CD14-positive monocyte (primary cell): ENCODE results near the gene DNMBP. TPM values are rescaled to one million over a fixed set of nuclear protein-coding genes. Genes with fewer than 3 reads are reported as not detected.

Source experiments
- DNase-seq, 3 donors: peaks; one replicate each; pipeline ENCODE4 v3.0.0-alpha.2; 2011 to 2022
- H2AFZ ChIP-seq: 2 replicates; pipeline ENCODE4 v1.6.0; 2012; ENCODE audit warnings: mild to moderate bottlenecking, low read depth, low read length, inconsistent platforms; ENCODE audit not compliant: insufficient read depth, poor library complexity, severe bottlenecking
- H3K27ac ChIP-seq, 2 donors: 1 replicate in 1 of 2; 2 replicates in 1 of 2; pipeline ENCODE4 v1.5.1; 2012 to 2013; ENCODE audit warnings: low read length in 2 of 2, control low read depth in 1 of 2, inconsistent platforms in 1 of 2, low read depth in 1 of 2, mild to moderate bottlenecking in 1 of 2
- H3K27me3 ChIP-seq, 2 donors: one replicate each; pipeline versions ENCODE4 v1.6.0 to v1.6.1; 2011 to 2013; ENCODE audit warnings: low read length in 2 of 2; ENCODE audit not compliant: control insufficient read depth in 2 of 2, insufficient read depth in 2 of 2
- H3K36me3 ChIP-seq, 2 donors: replicated peaks in 1 of 2; 1 replicate in 1 of 2; 2 replicates in 1 of 2; pipeline versions ENCODE4 v1.5.1 to v1.6.1; 2012 to 2013; ENCODE audit warnings: low read length in 2 of 2, control low read depth in 1 of 2, inconsistent platforms in 1 of 2, mild to moderate bottlenecking in 1 of 2; ENCODE audit not compliant: insufficient read depth in 2 of 2, control insufficient read depth in 1 of 2
- H3K4me1 ChIP-seq, 2 donors: 1 replicate in 1 of 2; 2 replicates in 1 of 2; pipeline versions ENCODE4 v1.5.1 to v1.6.1; 2012 to 2013; ENCODE audit warnings: low read length in 2 of 2, control low read depth in 1 of 2, inconsistent platforms in 1 of 2, mild to moderate bottlenecking in 1 of 2, moderate library complexity in 1 of 2; ENCODE audit not compliant: insufficient read depth in 2 of 2, control insufficient read depth in 1 of 2
- H3K4me2 ChIP-seq: replicated peaks from 2 replicates; pipeline ENCODE3; 2012; ENCODE audit warnings: low read length, moderate library complexity, mild to moderate bottlenecking; ENCODE audit not compliant: poor library complexity, severe bottlenecking; ENCODE audit errors: extremely low read depth
- H3K4me3 ChIP-seq, 3 experiments: fragments of 200-600 bp in 1 of 3; sonication (generic) in 1 of 3; replicated peaks in 1 of 3; 1 replicate in 2 of 3; 2 replicates in 1 of 3; pipeline ENCODE4 v1.5.1; 2011 to 2013; ENCODE audit warnings: low read length in 3 of 3, mild to moderate bottlenecking in 3 of 3, control low read depth in 2 of 3, low read depth in 2 of 3, inconsistent platforms in 1 of 3, moderate library complexity in 1 of 3
- H3K79me2 ChIP-seq: 2 replicates; pipeline ENCODE4 v1.6.0; 2012; ENCODE audit warnings: mild to moderate bottlenecking, control low read depth, inconsistent platforms, low read length, moderate library complexity; ENCODE audit not compliant: insufficient read depth
- H3K9ac ChIP-seq: 2 replicates; pipeline ENCODE4 v1.6.0; 2017; ENCODE audit warnings: low read length, mild to moderate bottlenecking; ENCODE audit not compliant: insufficient read depth, poor library complexity, severe bottlenecking
- H3K9me3 ChIP-seq, 2 donors: replicated peaks in 1 of 2; 1 replicate in 1 of 2; 2 replicates in 1 of 2; pipeline versions ENCODE4 v1.5.1 to v1.6.1; 2012 to 2013; ENCODE audit warnings: low read length in 2 of 2, control low read depth in 1 of 2; ENCODE audit not compliant: control insufficient read depth in 1 of 2, insufficient read depth in 1 of 2
- H4K20me1 ChIP-seq: 2 replicates; pipeline ENCODE4 v1.6.0; 2012; ENCODE audit warnings: mild to moderate bottlenecking, low read length, control low read depth, moderate library complexity; ENCODE audit not compliant: insufficient read depth
- H3K27ac Mint-ChIP-seq, 7 donors: one replicate each; pipeline ENCODE4 v1.8.0; 2020; ENCODE audit warnings: mild to moderate bottlenecking in 7 of 7, mixed read lengths in 7 of 7, moderate library complexity in 6 of 7, inconsistent platforms in 2 of 7
- H3K27me3 Mint-ChIP-seq, 3 donors: one replicate each; pipeline ENCODE4 v1.8.0; 2021 to 2022; ENCODE audit warnings: low read depth in 3 of 3, mild to moderate bottlenecking in 3 of 3, mixed read lengths in 3 of 3, moderate library complexity in 3 of 3, inconsistent platforms in 1 of 3
- H3K36me3 Mint-ChIP-seq, 2 donors: one replicate each; pipeline ENCODE4 v1.8.0; 2020; ENCODE audit warnings: mixed read lengths in 2 of 2, inconsistent platforms in 1 of 2, mild to moderate bottlenecking in 1 of 2
- H3K4me1 Mint-ChIP-seq: one replicate; pipeline ENCODE4 v1.8.0; 2020; ENCODE audit warnings: mild to moderate bottlenecking, mixed read lengths
- H3K4me3 Mint-ChIP-seq, 2 donors: one replicate each; pipeline ENCODE4 v1.8.0; 2020; ENCODE audit warnings: mild to moderate bottlenecking in 2 of 2, mixed read lengths in 2 of 2, moderate library complexity in 1 of 2
- H3K9me3 Mint-ChIP-seq, 7 donors: one replicate each; pipeline ENCODE4 v1.8.0; 2020 to 2022; ENCODE audit warnings: mixed read lengths in 7 of 7, mild to moderate bottlenecking in 6 of 7, moderate library complexity in 6 of 7, inconsistent platforms in 2 of 7
- WGBS: methylation state at CpG from one replicate; pipeline ENCODE4 v1.1.5; 2013; ENCODE audit warnings: missing lambda C conversion rate; ENCODE audit not compliant: insufficient coverage; 5-methylcytosine and 5-hydroxymethylcytosine counted together
- intact Hi-C, 2 donors: fragments of 100-400 bp; cut with micrococcal nuclease; formaldehyde crosslinking; loops; one replicate each; pipeline versions ENCODE4 v1.15.0 to v1.15.1; 2023
- polyA plus RNA-seq, 3 donors: library from polyadenylated mRNA; depleted of rRNA in 1 of 3; unstranded in 2 of 3; stranded (reverse) in 1 of 3; fragments of 300-500 nt in 2 of 3; fragments of >200 nt in 1 of 3; fragmentation: Illumina TruSeq in 2 of 3; gene quantifications; 1 replicate in 2 of 3; 2 replicates in 1 of 3; pipeline ENCODE4 v1.2.3, GENCODE V29; 2012 to 2021
- TF ChIP-seq, protein P1 (sequence below): fragments of 200-600 bp; IDR thresholded peaks from one replicate; pipeline ENCODE4 v1.8.0; 2022; ENCODE audit warnings: antibody characterized with exemption, mild to moderate bottlenecking

The DNMBP gene
- polyA plus RNA-seq, 3 donors, result 0.83 to 10.3 (median 1.2) TPM

DNA sequence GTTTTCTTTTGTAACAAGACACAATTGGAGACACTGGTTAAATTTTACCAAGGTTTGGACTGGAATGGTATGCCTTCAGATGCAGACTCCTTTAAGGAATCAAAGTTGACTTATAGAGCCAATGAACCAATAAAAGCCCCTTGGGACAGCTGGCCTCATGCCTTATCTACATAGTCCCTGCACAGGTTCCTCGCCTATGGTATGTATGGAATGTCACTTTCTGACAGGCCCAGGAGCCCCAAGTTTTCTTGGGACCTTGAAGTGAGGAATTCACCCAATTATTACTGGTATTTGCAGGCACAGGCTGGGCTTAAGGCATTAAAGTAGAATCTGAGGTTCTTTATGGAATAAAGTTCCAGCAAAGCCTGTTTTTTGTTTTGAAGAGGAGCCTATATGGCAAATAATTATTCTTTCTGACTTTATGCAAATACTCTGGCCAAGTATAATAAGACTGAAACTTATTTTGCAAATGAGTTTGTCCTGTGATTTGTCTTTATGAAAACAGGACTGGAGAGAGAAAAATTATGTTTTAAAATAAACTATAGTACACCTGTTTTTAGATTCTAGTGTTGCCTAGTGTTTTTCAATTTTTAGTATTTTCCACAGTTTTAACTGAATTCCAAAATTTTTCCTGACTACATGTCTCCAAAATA lies 24.1 kb upstream of the DNMBP start:
- Mint-ChIP-seq H3K4me3 (no peak overlapping the region), H3K9me3 (peaks cover under 1 to 4% (median 2%) of the 10 kb centered on the region in 7 donors)
- intact Hi-C loops, result no loop called here

DNA sequence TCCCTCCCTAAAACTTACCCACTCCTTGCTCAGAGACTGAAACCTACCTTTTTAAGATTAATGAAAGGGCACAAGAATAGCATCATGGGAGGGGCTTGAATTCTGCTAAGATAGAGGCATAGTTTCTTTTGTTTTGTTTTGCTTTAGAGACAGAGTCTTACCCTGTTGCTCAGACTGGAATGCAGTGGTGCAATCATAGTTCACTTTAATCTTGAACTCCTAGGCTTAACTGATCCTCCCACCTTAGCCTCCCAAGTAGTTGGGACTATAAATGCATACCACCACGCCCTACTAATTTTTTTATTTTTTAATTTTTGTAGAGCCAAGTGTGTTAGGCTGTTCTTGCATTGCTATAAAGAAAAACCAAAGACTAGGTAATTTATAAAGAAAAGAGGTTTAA lies 17.7 kb upstream of the DNMBP start:
- H3K79me2 ChIP-seq, result no peaks in the 10 kb centered on the region
- H3K4me3 ChIP-seq, result no peak overlapping the region
- H3K27ac Mint-ChIP-seq, result no peak overlapping the region
- no peaks in the 10 kb centered on the region for H3K4me1 ChIP-seq
- intact Hi-C loops, result no loop called here
- H3K27ac ChIP-seq, result no peak overlapping the region
- H3K4me2 ChIP-seq, result no peak overlapping the region
- TF ChIP-seq, protein P1, sequence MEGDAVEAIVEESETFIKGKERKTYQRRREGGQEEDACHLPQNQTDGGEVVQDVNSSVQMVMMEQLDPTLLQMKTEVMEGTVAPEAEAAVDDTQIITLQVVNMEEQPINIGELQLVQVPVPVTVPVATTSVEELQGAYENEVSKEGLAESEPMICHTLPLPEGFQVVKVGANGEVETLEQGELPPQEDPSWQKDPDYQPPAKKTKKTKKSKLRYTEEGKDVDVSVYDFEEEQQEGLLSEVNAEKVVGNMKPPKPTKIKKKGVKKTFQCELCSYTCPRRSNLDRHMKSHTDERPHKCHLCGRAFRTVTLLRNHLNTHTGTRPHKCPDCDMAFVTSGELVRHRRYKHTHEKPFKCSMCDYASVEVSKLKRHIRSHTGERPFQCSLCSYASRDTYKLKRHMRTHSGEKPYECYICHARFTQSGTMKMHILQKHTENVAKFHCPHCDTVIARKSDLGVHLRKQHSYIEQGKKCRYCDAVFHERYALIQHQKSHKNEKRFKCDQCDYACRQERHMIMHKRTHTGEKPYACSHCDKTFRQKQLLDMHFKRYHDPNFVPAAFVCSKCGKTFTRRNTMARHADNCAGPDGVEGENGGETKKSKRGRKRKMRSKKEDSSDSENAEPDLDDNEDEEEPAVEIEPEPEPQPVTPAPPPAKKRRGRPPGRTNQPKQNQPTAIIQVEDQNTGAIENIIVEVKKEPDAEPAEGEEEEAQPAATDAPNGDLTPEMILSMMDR, result no peak
- no peaks in the 10 kb centered on the region for H3K36me3 Mint-ChIP-seq
- H3K27me3 ChIP-seq, result no peaks in the 10 kb centered on the region
- H3K27me3 Mint-ChIP-seq, result peaks cover 2 to 14% (median 6%) of the 10 kb centered on the region in 3 donors
- H3K9ac ChIP-seq, result no peak overlapping the region
- no peak overlapping the region for H2AFZ ChIP-seq
- H3K4me3 Mint-ChIP-seq, result no peak overlapping the region
- H3K9me3 Mint-ChIP-seq, result peaks cover 12 to 23% (median 15%) of the 10 kb centered on the region in 7 donors
- no peak for DNase-seq
- no CpG with 5 or more reads among the region's 1 CpG for WGBS
- H3K36me3 ChIP-seq, result no peaks in the 10 kb centered on the region
- peaks cover 12 to 15% of the 10 kb centered on the region in 2 donors for H3K9me3 ChIP-seq
- no peaks in the 10 kb centered on the region for H4K20me1 ChIP-seq
- no peaks in the 10 kb centered on the region for H3K4me1 Mint-ChIP-seq

More for the DNA sequence above, 24.1 kb upstream of the DNMBP start:
- Histone ChIP-seq H3K4me1 (no peaks in the 10 kb centered on the region), H3K9me3 (peaks cover 0 to 1% of the 10 kb centered on the region in 2 donors), H3K79me2 (no peaks in the 10 kb centered on the region), H2AFZ (no peak overlapping the region), H3K4me3 (no peak overlapping the region), H3K4me2 (no peak overlapping the region), H3K36me3 (no peaks in the 10 kb centered on the region), H3K27me3 (no peaks in the 10 kb centered on the region), H3K27ac (no peak overlapping the region), H4K20me1 (no peaks in the 10 kb centered on the region), H3K9ac (no peak overlapping the region)
- DNase-seq, result no peak
- Mint-ChIP-seq H3K27ac (no peak overlapping the region), H3K27me3 (peaks cover 4 to 9% (median 5%) of the 10 kb centered on the region in 3 donors), H3K4me1 (no peaks in the 10 kb centered on the region), H3K36me3 (no peaks in the 10 kb centered on the region)
- WGBS, result no CpG with 5 or more reads among the region's 1 CpG
- TF ChIP-seq, protein P1, result no peak
